Measurements from ENCODE around the gene SLC44A4. TPM values are rescaled to one million over a fixed set of nuclear protein-coding genes. Genes with fewer than 3 reads are reported as not detected.
"Not testable (repeated sequence)": the region's sequence is repeated elsewhere in the genome, so short reads cannot be mapped to it uniquely, and the experiment has no call there.

Gene SLC44A4
- total RNA-seq, 1 experiment from 2014 or later = 3.5 TPM

DNA sequence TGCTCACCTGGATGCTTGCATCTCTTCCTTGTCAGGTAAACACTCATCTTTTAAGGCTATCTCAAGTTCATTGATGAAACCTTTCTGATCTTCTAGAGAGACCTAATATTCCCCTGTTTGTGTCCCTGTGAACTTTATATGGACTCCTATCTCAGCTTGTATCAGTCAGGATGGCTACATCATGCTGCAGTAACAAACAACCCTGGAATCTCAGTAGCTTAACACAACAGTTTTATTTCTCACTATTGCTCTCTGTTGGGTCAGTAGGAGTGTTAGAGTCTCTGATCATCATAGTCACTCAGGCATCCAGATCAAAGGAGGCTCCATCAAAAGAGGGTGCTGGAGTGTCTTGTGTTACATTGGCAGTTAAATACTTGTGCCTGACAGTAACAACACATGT lies 36.6 kb upstream of the SLC44A4 start:
- no peak for DNase-seq
- Histone ChIP-seq H3K36me3 (ENCODE audit: low read depth, low read length) (no peaks in the 10 kb centered on the region), H3K4me1 (ENCODE audit: insufficient read depth, low read length) (peaks cover 13% of the 10 kb centered on the region), H3K4me2 (ENCODE audit: low read length) (no peak overlapping the region), H3K4me3 (ENCODE audit: low read length) (no peak overlapping the region), H2AFZ (ENCODE audit: low read length) (no peak overlapping the region), H3K27me3 (ENCODE audit: low read length) (no peaks in the 10 kb centered on the region), H3K27ac (ENCODE audit: low read length) (no peak overlapping the region), H3K9me3 (ENCODE audit: low read length) (no peaks in the 10 kb centered on the region), H4K20me1 (ENCODE audit: low read length) (no peaks in the 10 kb centered on the region), H3F3A (ENCODE audit: low read length, unreplicated experiment) (no peaks in the 10 kb centered on the region), H3K9ac (ENCODE audit: low read length) (no peak overlapping the region), H3K9me2 (replicated peaks; ENCODE audit: low read length) (no peaks in the 10 kb centered on the region), H3K79me2 (ENCODE audit: low read length) (no peaks in the 10 kb centered on the region)
- no TSS peak for BruUV-seq (replicated peaks)
- CTCF ChIA-PET = no interaction called here
- ATAC-seq = no peak
- TF ChIP-seq, protein P1, sequence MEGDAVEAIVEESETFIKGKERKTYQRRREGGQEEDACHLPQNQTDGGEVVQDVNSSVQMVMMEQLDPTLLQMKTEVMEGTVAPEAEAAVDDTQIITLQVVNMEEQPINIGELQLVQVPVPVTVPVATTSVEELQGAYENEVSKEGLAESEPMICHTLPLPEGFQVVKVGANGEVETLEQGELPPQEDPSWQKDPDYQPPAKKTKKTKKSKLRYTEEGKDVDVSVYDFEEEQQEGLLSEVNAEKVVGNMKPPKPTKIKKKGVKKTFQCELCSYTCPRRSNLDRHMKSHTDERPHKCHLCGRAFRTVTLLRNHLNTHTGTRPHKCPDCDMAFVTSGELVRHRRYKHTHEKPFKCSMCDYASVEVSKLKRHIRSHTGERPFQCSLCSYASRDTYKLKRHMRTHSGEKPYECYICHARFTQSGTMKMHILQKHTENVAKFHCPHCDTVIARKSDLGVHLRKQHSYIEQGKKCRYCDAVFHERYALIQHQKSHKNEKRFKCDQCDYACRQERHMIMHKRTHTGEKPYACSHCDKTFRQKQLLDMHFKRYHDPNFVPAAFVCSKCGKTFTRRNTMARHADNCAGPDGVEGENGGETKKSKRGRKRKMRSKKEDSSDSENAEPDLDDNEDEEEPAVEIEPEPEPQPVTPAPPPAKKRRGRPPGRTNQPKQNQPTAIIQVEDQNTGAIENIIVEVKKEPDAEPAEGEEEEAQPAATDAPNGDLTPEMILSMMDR (conservative IDR thresholded peaks at IDR 0.05; ENCODE audit: low read depth, low read length) = no peak
- TF ChIP-seq EZH2phosphoT487 (IDR thresholded peaks at IDR 0.05; ENCODE audit: borderline replicate concordance, low read length) = no peak
- no peak for TF ChIP-seq EZH2 (IDR thresholded peaks at IDR 0.05; ENCODE audit: low read length, unreplicated experiment)
- POLR2A ChIA-PET (ENCODE audit: unreplicated experiment) = no interaction called here
- intact Hi-C loops (cut with micrococcal nuclease) = no loop called here

DNA sequence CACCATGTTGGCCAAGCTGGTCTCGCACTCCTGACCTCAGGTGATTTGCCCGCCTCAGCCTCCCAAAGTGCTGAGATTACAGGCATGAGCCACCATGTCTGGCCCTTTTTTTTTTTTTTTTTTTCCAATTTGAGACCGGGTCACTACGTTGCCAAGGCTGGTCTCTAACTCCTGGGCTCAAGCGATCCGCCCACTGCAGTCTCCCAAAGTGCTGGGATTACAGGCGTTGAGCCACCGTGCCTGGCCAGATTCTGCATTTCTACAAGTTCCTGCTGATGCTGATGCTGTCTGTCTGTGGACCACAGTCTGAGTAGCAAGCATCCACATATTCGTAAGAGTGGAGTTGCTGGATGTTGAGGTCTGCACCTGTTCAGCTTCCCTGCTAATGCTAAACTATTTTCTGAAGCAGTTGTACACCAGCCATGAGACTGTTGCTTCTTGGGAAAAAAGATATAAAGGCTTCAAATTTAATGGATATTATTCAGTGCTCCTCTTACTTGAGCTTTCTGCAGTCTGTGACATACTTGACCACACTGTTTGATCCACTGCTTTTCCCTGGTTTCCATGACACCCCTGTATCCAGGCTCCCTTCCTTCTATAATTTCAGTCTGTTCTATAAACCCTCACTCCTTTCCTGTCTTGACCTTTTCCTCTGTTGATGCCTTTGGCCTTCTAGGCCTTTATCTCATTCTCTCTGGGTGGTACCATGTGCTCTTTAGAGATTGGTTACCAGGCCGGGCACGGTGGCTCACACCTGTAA lies 33.2 kb upstream of the SLC44A4 start:
- intact Hi-C loops (cut with micrococcal nuclease) = loop anchor here (2.0 kb wide), 1 partner anchor 47 kb away; the partner anchor contains the start of genes NELFE and SKIC2
- Histone ChIP-seq H3K9me2 (replicated peaks; ENCODE audit: low read length) (no peaks in the 10 kb centered on the region), H2AFZ (ENCODE audit: low read length) (no peak overlapping the region), H3K27me3 (ENCODE audit: low read length) (no peaks in the 10 kb centered on the region), H3K9ac (ENCODE audit: low read length) (no peak overlapping the region), H3K4me3 (ENCODE audit: low read length) (no peak overlapping the region), H3F3A (ENCODE audit: low read length, unreplicated experiment) (no peaks in the 10 kb centered on the region), H3K36me3 (ENCODE audit: low read depth, low read length) (no peaks in the 10 kb centered on the region), H4K20me1 (ENCODE audit: low read length) (no peaks in the 10 kb centered on the region), H3K9me3 (ENCODE audit: low read length) (no peaks in the 10 kb centered on the region), H3K4me1 (ENCODE audit: insufficient read depth, low read length) (peaks cover 33% of the 10 kb centered on the region), H3K79me2 (ENCODE audit: low read length) (no peaks in the 10 kb centered on the region), H3K4me2 (ENCODE audit: low read length) (no peak overlapping the region), H3K27ac (ENCODE audit: low read length) (peak overlapping the region; percentile 55; the same call in 1 of the 2 replicates)
- CTCF ChIA-PET = no interaction called here
- no peak for ATAC-seq
- TF ChIP-seq, protein P1 (conservative IDR thresholded peaks at IDR 0.05; ENCODE audit: low read depth, low read length) = no peak
- no peak for TF ChIP-seq EZH2 (IDR thresholded peaks at IDR 0.05; ENCODE audit: low read length, unreplicated experiment)
- TF ChIP-seq EZH2phosphoT487 (IDR thresholded peaks at IDR 0.05; ENCODE audit: borderline replicate concordance, low read length) = no peak
- POLR2A ChIA-PET (ENCODE audit: unreplicated experiment) = interaction anchor here (0.6 kb wide), 1 partner anchor 700 kb away, joined by 10 read pairs; no protein-coding TSS in a partner anchor
- no peak for DNase-seq
- BruUV-seq (replicated peaks) = no TSS peak

GRCh38 chr6:31909298-31909697 lies 30.5 kb upstream of the SLC44A4 start:
- H3K27me3 ChIP-seq (ENCODE audit: low read length); H3K9ac ChIP-seq (ENCODE audit: low read length); H3K79me2 ChIP-seq (ENCODE audit: low read length); H4K20me1 ChIP-seq (ENCODE audit: low read length); H2AFZ ChIP-seq (ENCODE audit: low read length); DNase-seq; BruUV-seq (replicated peaks); H3K4me2 ChIP-seq (ENCODE audit: low read length); H3K9me2 ChIP-seq (replicated peaks; ENCODE audit: low read length); H3F3A ChIP-seq (ENCODE audit: low read length, unreplicated experiment); H3K4me3 ChIP-seq (ENCODE audit: low read length); H3K36me3 ChIP-seq (ENCODE audit: low read depth, low read length); CTCF ChIA-PET; ATAC-seq; POLR2A ChIA-PET (ENCODE audit: unreplicated experiment); H3K9me3 ChIP-seq (ENCODE audit: low read length): not testable (repeated sequence)
- Histone ChIP-seq H3K4me1 (ENCODE audit: insufficient read depth, low read length) (peaks cover 33% of the 10 kb centered on the region), H3K27ac (ENCODE audit: low read length) (peak overlapping the region; percentile 81)
- intact Hi-C loops (cut with micrococcal nuclease) = loop anchor here (10.0 kb wide), 1 partner anchor 206 kb away; no protein-coding TSS in a partner anchor
